Measurements from ENCODE around the gene CLCNKB.

Gene CLCNKB

GRCh38 chr1:16092097-16092922 lies 48.7 kb downstream of the CLCNKB start:
- Histone ChIP-seq H3K36me3 (ENCODE audit: insufficient read depth, low read length) (no peaks in the 10 kb centered on the region), H3K4me1 (ENCODE audit: insufficient read depth, low read length) (no peaks in the 10 kb centered on the region), H3K9me3 (ENCODE audit: insufficient read depth, low read depth, low read length) (no peaks in the 10 kb centered on the region), H3K27me3 (ENCODE audit: insufficient read depth, low read length) (no peaks in the 10 kb centered on the region), H3K27ac (ENCODE audit: low read depth, low read length) (no peak overlapping the region), H3K9ac (ENCODE audit: low read depth, low read length) (no peak overlapping the region), H3K4me3 (ENCODE audit: low read length) (no peak overlapping the region)
- 93% methylated on average over 18 of the region's 18 CpGs for WGBS

GRCh38 chr1:16092923-16093511 lies 49.4 kb downstream of the CLCNKB start:
- Histone ChIP-seq H3K27me3 (ENCODE audit: insufficient read depth, low read length) (no peaks in the 10 kb centered on the region), H3K9ac (ENCODE audit: low read depth, low read length) (no peak overlapping the region), H3K4me3 (ENCODE audit: low read length) (no peak overlapping the region), H3K9me3 (ENCODE audit: insufficient read depth, low read depth, low read length) (no peaks in the 10 kb centered on the region), H3K27ac (ENCODE audit: low read depth, low read length) (no peak overlapping the region), H3K36me3 (ENCODE audit: insufficient read depth, low read length) (no peaks in the 10 kb centered on the region), H3K4me1 (ENCODE audit: insufficient read depth, low read length) (no peaks in the 10 kb centered on the region)
- WGBS, result 90% methylated on average over 9 of the region's 9 CpGs

GRCh38 chr1:16093611-16094010 lies 50.0 kb downstream of the CLCNKB start:
- Histone ChIP-seq H3K9ac (ENCODE audit: low read depth, low read length) (no peak overlapping the region), H3K27me3 (ENCODE audit: insufficient read depth, low read length) (no peaks in the 10 kb centered on the region), H3K4me3 (ENCODE audit: low read length) (no peak overlapping the region), H3K36me3 (ENCODE audit: insufficient read depth, low read length) (no peaks in the 10 kb centered on the region), H3K9me3 (ENCODE audit: insufficient read depth, low read depth, low read length) (no peaks in the 10 kb centered on the region), H3K27ac (ENCODE audit: low read depth, low read length) (no peak overlapping the region), H3K4me1 (ENCODE audit: insufficient read depth, low read length) (no peaks in the 10 kb centered on the region)
- 59% methylated on average over 9 of the region's 9 CpGs for WGBS

- Histone ChIP-seq H3K36me3 (ENCODE audit: insufficient read depth, low read length) (no peaks in the 10 kb centered on the region), H3K9ac (ENCODE audit: low read depth, low read length) (no peak overlapping the region), H3K27me3 (ENCODE audit: insufficient read depth, low read length) (no peaks in the 10 kb centered on the region), H3K9me3 (ENCODE audit: insufficient read depth, low read depth, low read length) (no peaks in the 10 kb centered on the region), H3K4me3 (ENCODE audit: low read length) (no peak overlapping the region), H3K27ac (ENCODE audit: low read depth, low read length) (no peak overlapping the region), H3K4me1 (ENCODE audit: insufficient read depth, low read length) (no peaks in the 10 kb centered on the region)
- WGBS, result 94% methylated on average over 20 of the region's 21 CpGs
Observed at GRCh38 chr1:16094453-16095158, 51.0 kb downstream of the CLCNKB start.

GRCh38 chr1:16095447-16095846 lies 51.9 kb downstream of the CLCNKB start:
- Histone ChIP-seq H3K4me3 (ENCODE audit: low read length) (no peak overlapping the region), H3K27me3 (ENCODE audit: insufficient read depth, low read length) (no peaks in the 10 kb centered on the region), H3K9ac (ENCODE audit: low read depth, low read length) (no peak overlapping the region), H3K4me1 (ENCODE audit: insufficient read depth, low read length) (no peaks in the 10 kb centered on the region), H3K27ac (ENCODE audit: low read depth, low read length) (no peak overlapping the region), H3K9me3 (ENCODE audit: insufficient read depth, low read depth, low read length) (no peaks in the 10 kb centered on the region), H3K36me3 (ENCODE audit: insufficient read depth, low read length) (no peaks in the 10 kb centered on the region)
- WGBS, result 93% methylated on average over 9 of the region's 9 CpGs

- H3K9me3 ChIP-seq (ENCODE audit: insufficient read depth, low read depth, low read length), result 0 out of 2 replicates have a peak, but pooled peaks cover 3% of the 10 kb centered on the region
- H3K27ac ChIP-seq (ENCODE audit: low read depth, low read length), result no peak overlapping the region
- WGBS, result 89% methylated on average over 1 of the region's 1 CpG
- no peaks in the 10 kb centered on the region for H3K36me3 ChIP-seq (ENCODE audit: insufficient read depth, low read length)
- H3K4me1 ChIP-seq (ENCODE audit: insufficient read depth, low read length), result no peaks in the 10 kb centered on the region
- no peaks in the 10 kb centered on the region for H3K27me3 ChIP-seq (ENCODE audit: insufficient read depth, low read length)
- no peak overlapping the region for H3K4me3 ChIP-seq (ENCODE audit: low read length)
- no peak overlapping the region for H3K9ac ChIP-seq (ENCODE audit: low read depth, low read length)
Observed at GRCh38 chr1:16099412-16099811, 55.8 kb downstream of the CLCNKB start.

GRCh38 chr1:16101623-16102022 lies 58.0 kb downstream of the CLCNKB start:
- no peak overlapping the region for H3K9ac ChIP-seq (ENCODE audit: low read depth, low read length)
- 0 out of 2 replicates have a peak, but pooled peaks cover 3% of the 10 kb centered on the region for H3K9me3 ChIP-seq (ENCODE audit: insufficient read depth, low read depth, low read length)
- no peak overlapping the region for H3K4me3 ChIP-seq (ENCODE audit: low read length)
- 95% methylated on average over 9 of the region's 9 CpGs for WGBS
- no peaks in the 10 kb centered on the region for H3K27me3 ChIP-seq (ENCODE audit: insufficient read depth, low read length)
- no peaks in the 10 kb centered on the region for H3K4me1 ChIP-seq (ENCODE audit: insufficient read depth, low read length)
- no peak overlapping the region for H3K27ac ChIP-seq (ENCODE audit: low read depth, low read length)
- H3K36me3 ChIP-seq (ENCODE audit: insufficient read depth, low read length), result no peaks in the 10 kb centered on the region
